Occipital lobe (tissue), 2 donors: ENCODE measurements around the gene SLC31A2. TPM values are rescaled to one million over a fixed set of nuclear protein-coding genes. Genes with fewer than 3 reads are reported as not detected.

ENCODE experiments used
- DNase-seq: peaks from one replicate; lab custom pipeline; 2025; lab: John Stamatoyannopoulos, UW
- total RNA-seq: library from RNA; depleted of rRNA; stranded (reverse); fragments of >200 nt; gene quantifications from one replicate; pipeline ENCODE4 v1.2.3, GENCODE V29; 2014

Gene SLC31A2
- total RNA-seq, 1 donor from 2014 or later: 10.5 TPM

DNA sequence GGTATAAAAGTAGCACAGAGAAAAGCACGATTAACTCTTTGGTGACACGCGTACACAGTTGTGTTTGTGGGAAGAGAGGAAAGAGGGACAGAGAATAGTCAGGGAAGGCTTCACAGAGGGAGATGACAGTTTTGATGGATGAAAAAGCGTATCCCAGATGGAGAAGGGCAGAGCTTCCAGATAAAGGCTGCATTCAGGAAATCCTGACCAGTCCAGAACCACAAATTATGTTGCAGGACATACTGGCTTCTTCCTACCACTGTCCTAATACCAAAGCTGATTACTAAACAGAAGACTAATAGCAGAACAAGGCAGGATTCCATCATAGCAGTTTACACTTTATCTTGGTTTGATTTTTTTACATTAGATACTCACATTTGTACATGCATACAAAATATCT is 34.5 kb downstream of the SLC31A2 start:
- no peak for DNase-seq

DNA sequence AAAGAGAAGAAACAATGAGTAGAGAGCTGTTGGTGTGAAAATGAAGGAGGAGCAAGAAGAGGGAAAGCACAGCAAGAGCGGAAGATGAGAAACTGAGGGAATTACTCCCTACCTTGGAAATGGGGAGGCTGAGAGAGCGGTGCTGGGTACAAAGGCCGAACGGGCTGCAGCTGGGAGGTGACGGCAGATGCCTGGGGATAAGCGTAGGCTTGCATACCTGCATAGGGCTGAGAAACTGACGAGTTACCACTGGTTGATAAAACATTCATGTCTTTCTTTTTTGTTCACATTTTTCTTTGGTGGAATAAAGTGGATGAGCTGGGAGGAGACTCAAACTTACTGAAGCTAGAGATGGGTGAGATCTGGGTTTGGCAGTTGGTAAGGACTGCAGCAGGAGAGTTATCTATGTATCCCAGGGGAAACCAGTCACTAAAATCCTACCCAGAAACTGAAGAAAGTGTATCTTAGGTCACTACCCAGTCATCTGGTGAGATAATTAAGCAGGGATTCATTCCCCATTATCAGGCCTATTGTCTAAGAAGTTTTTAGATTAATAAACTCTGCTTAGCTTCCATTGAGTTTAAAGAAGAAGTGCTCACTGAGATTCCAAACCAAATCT is 35.4 kb downstream of the SLC31A2 start:
- DNase-seq: no peak

DNA sequence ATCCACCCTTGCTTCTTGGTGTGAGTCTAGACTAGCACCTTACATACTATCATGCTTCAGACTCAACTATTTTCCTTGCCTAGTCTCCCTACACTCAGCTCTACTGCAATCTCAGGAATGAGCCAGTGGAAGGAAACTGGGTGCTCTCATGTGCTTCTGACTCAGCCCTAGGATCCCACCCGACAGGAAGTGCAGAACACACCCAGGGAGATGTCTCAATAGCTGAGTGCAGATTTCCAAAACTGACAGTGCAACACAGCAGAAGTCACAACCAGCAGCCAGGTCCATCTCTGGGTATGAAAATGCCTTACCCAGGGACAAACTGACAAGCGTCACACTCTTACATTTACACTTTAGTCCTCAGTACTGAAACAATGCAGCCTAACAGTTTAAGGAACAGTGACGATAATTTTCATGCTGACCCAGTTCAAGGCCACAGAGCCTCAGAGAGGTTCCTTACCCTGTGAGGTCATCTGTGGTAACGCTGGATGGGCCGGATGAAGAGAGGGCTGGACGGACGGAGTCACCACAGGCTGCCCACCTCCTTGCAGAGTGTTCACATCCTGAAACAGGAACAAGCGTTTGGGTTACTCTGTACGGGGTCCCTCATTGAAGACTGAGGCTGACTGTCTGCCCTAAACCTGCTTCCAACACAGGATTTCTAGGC is 37.3 kb downstream of the SLC31A2 start:
- DNase-seq: peak; percentile 2

DNA sequence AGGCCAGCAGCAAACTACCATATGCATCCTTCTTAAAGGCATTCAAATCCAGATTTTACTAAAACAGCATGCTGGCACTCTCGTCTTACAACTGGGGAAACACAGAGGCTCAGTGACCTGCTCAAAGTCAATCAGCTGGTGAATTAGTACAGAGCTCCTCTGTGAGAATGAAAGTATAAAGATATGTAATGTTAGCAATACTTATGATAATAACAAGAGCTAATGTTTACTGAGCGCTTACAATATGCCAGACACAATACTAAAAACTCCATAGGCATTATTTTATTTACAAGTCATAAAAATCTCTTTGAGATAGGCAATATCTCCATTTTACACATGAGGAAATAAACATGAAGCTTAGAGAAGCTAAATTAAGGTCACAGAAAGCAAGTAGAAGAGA is 41.6 kb downstream of the SLC31A2 start:
- DNase-seq: no peak

DNA sequence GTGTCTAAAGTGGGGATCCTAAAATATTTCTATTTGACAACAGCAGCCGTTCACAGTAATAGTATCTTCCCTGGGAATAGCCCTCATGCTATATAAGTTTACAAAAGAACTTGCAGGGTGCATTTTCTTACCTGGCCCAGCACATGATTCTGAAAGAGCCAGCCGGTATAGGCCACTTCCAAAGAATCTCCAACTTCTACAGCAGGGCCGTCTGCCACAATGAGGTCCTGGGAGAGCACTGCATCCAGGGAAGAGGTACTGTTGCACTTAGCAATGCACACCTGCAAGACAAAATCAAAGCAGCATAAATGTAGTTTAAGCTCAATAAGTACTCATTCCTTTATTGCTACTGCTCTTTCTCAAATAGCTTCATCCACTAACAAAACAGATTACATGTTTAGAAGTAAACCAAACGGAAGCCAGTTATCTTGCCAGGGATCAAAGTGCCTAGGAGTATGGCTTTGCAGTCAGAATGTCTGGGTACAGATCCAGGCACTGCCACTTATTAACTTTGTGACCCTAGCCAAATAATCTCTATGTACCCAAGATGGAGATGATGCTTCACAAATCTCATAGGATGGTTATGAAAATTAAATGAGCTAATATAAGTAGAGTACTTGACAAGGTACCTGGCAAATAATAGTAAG is 49.0 kb downstream of the SLC31A2 start:
- DNase-seq: no peak

DNA sequence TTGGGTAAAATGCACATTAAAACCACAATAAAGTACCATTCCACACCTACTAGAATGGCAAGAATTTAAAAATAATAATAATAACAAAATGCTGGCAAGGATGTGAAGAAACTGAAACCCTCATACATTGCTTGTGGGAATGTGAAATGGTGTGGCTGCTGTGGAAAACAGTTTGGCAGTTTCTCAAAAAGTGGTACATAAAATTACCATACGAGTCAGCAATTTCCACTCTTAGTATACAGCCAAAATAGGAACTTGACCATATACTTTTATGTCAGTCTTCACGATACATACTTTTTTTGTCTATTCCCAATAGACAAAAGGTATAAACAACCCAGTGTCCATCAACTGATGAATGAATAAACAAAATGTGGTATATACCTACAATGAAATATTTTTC is 54.6 kb downstream of the SLC31A2 start:
- DNase-seq: no peak

DNA sequence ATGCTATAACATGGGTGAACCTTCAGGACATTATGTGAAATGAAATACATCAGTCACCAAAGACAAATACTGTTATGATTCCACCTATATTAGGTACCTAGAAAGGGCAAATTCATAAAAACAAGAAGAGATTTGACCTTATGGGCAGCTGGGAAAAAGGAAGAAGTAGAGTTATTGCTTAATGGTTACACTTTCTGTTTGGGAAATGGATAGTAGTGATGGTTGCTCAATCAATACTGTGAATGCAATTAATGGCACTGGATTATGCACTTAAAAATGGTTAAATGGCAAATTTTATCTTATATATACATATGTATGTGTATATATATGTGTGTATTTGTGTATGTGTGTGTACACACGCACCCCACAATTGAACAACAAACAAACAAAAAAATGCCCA is 55.1 kb downstream of the SLC31A2 start:
- no peak for DNase-seq

DNA sequence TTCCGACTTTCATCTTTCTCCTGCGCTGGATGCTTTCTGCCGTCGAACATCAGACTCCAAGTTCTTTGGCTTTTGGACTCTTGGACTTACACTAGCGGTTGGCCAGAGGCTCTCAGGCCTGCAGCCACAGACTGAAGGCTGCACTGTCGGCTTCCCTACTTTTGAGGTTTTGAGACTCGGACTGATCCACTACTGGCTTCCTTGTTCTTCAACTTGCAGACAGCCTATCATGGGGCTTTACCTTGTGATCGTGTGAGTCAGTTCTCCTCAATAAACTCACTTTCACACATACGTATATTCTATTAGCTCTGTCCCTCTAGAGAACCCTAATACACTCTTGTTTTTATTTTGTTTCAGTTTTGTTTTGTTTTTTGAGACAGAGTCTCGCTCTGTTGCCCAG is 60.0 kb downstream of the SLC31A2 start:
- DNase-seq: no peak

Other genes with a start within 250 kb of the SLC31A2 start
- 35.1 TPM for gene ZNF883, start 138.8 kb upstream of the SLC31A2 start, total RNA-seq
- 27.8 TPM for gene ZFP37, start 94.3 kb upstream of the SLC31A2 start, total RNA-seq
- gene FKBP15, start 70.3 kb downstream of the SLC31A2 start, total RNA-seq: 22.3 TPM
- 7.6 TPM for gene SLC31A1, start 70.5 kb downstream of the SLC31A2 start, total RNA-seq
- gene CDC26, start 124.6 kb downstream of the SLC31A2 start, total RNA-seq: 17.0 TPM
- gene PRPF4, start 124.7 kb downstream of the SLC31A2 start, total RNA-seq: 23.7 TPM
- gene RNF183, start 152.4 kb downstream of the SLC31A2 start, total RNA-seq: not detected
- gene WDR31, start 189.3 kb downstream of the SLC31A2 start, total RNA-seq: 1.7 TPM
- gene BSPRY, start 198.5 kb downstream of the SLC31A2 start, total RNA-seq: not detected
- gene HDHD3, start 226.0 kb downstream of the SLC31A2 start, total RNA-seq: 5.6 TPM